ENCODE results near the gene PRF1. TPM values are rescaled to one million over a fixed set of nuclear protein-coding genes. Genes with fewer than 3 reads are reported as not detected.

The PRF1 gene
- total RNA-seq, 2 donors from 2014 or later, result 0.96 to 1.3 TPM

DNA sequence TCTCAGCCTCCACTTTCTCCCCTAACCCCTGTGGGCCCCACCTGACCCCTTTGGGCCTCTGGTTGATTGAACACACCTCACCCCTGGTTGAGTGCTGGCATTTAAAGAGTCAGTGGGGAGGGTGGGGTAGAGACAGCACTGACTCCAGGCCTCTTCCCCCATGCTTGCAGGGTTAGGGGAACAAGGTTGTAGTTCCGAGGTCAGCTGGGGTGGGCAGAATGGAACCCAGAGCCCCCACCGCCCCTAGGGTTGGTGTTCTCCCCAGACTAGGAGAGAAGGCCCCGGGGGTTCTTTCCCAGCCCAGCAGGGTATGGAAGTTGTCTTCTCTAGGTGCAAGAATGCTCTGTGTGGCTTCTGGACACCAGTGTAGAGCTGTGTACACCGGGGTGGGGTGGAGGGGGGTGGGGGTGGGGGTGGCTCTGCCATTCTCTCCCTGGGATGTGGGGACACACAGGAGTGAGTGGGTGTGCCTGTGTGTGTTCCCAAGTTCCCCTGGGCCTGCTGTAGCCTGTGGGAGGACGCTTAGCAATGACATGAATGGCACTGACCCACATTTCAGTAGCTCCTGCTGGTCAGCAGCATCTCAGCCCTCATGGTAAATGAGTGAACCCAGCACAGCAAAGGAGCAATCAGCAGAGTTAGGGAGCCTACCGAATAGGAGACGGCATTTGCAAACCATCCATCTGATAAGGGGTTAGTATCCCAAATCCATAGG, 33.6 kb downstream of the PRF1 start:
- no peak for DNase-seq
- TF ChIP-seq, protein P1, sequence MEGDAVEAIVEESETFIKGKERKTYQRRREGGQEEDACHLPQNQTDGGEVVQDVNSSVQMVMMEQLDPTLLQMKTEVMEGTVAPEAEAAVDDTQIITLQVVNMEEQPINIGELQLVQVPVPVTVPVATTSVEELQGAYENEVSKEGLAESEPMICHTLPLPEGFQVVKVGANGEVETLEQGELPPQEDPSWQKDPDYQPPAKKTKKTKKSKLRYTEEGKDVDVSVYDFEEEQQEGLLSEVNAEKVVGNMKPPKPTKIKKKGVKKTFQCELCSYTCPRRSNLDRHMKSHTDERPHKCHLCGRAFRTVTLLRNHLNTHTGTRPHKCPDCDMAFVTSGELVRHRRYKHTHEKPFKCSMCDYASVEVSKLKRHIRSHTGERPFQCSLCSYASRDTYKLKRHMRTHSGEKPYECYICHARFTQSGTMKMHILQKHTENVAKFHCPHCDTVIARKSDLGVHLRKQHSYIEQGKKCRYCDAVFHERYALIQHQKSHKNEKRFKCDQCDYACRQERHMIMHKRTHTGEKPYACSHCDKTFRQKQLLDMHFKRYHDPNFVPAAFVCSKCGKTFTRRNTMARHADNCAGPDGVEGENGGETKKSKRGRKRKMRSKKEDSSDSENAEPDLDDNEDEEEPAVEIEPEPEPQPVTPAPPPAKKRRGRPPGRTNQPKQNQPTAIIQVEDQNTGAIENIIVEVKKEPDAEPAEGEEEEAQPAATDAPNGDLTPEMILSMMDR (IDR thresholded peaks at IDR 0.05), result no peak
- H3K4me1 ChIP-seq, result no peaks in the 10 kb centered on the region
- H3K4me3 ChIP-seq, result no peak overlapping the region
- no peaks in the 10 kb centered on the region for H3K27me3 ChIP-seq
- H3K9ac ChIP-seq (ENCODE audit: low read depth in 2 of 2, low read length in 2 of 2), result no peak overlapping the region
- intact Hi-C loops (cut with DNase I), result no loop called here
- no peaks in the 10 kb centered on the region for H3K9me3 ChIP-seq
- no peaks in the 10 kb centered on the region for H3K36me3 ChIP-seq
- H3K27ac ChIP-seq, result no peak overlapping the region

DNA sequence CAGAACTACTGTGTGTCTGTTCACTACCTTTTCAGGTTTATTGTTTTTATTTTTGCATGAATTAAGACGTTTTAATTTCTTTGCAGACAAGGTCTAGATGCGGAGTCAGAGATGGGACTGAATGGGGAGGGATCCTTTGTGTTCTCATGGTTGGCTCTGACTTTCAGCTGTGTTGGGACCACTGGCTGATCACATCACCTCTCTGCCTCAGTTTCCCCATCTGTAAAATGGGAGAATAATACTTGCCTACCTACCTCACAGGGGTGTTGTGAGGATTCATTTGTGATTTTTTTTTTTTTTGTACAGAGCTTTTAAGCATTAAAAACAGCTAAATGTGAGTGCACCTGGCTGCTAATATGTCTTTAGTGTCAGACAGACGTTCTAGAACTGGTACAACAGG, 34.4 kb downstream of the PRF1 start:
- H3K36me3 ChIP-seq, result no peaks in the 10 kb centered on the region
- intact Hi-C loops (cut with DNase I), result no loop called here

DNA sequence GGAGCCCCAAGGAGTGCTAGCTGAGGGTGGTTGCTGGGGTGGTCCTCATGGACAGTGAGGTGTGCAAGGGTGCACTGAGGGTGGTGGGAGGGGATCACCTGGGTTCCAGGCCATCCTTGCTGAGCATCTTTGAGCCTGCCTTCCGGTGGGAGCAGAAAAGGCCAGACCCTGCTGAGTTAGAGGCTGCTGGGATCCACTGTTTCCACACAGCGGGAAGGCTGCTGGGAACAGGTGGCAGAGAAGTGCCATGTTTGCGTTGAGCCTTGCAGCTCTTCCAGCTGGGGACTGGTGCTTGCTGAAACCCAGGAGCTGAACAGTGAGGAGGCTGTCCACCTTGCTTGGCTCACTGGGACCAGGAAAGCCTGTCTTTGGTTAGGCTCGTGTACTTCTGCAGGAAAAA, 34.9 kb downstream of the PRF1 start:
- H3K4me3 ChIP-seq, result no peak overlapping the region
- H3K9me3 ChIP-seq, result no peaks in the 10 kb centered on the region
- no peaks in the 10 kb centered on the region for H3K36me3 ChIP-seq
- intact Hi-C loops (cut with DNase I), result no loop called here
- H3K27me3 ChIP-seq, result no peaks in the 10 kb centered on the region
- H3K4me1 ChIP-seq, result no peaks in the 10 kb centered on the region
- H3K9ac ChIP-seq (ENCODE audit: low read depth in 2 of 2, low read length in 2 of 2), result no peak overlapping the region
- H3K27ac ChIP-seq, result no peak overlapping the region
- DNase-seq, result no peak
- TF ChIP-seq, protein P1 (IDR thresholded peaks at IDR 0.05), result no peak

More for the DNA sequence above, 34.4 kb downstream of the PRF1 start:
- Histone ChIP-seq H3K27ac (no peak overlapping the region), H3K9ac (ENCODE audit: low read depth in 2 of 2, low read length in 2 of 2) (no peak overlapping the region), H3K27me3 (no peaks in the 10 kb centered on the region), H3K4me3 (no peak overlapping the region), H3K9me3 (no peaks in the 10 kb centered on the region), H3K4me1 (no peaks in the 10 kb centered on the region)
- TF ChIP-seq, protein P1 (IDR thresholded peaks at IDR 0.05), result no peak
- no peak for DNase-seq

DNA sequence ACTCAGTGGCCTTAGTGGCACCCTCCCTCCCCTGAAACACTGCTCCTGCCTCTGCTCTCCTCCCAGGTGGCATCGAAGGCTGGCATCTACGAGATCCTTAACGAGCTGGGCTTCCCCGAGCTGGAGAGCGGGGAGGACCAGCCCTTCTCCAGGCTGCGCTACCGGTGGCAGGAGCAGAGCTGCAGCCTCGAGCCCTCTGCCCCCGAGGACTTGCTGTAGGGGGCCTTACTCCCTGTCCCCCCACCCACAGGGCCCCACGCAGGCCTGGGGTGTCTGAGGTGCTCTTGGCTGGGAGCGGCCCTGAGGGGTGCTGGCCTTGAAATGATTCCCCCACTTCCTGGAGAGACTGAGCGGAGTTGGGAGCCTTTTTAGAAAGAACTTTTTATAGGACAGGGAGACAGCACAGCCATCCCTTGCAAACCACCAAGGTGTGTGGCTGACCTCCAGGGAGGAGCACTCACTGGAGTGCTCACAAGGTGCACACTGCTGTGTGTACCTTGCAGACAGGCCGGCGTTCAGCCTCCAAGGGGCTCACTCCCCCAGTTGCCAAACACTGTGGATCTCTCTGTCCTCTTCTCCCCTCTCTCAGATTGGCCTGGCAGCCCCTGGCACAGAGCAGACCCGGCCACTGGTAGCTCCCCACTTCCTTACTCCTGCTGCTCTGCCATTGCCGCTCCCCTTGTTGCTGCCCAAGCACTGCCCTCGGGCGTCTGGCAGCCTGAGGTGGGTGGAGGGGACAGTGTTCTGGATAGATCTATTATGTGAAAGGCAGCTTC, 35.8 kb downstream of the PRF1 start:
- H3K27me3 ChIP-seq, result no peaks in the 10 kb centered on the region
- DNase-seq, result no peak

More for the DNA sequence above, 35.8 kb downstream of the PRF1 start:
- Histone ChIP-seq H3K9ac (ENCODE audit: low read depth in 2 of 2, low read length in 2 of 2) (no peak overlapping the region), H3K27ac (no peak overlapping the region), H3K4me1 (no peaks in the 10 kb centered on the region), H3K4me3 (no peak overlapping the region), H3K9me3 (no peaks in the 10 kb centered on the region), H3K36me3 (no peaks in the 10 kb centered on the region)
- TF ChIP-seq, protein P1 (IDR thresholded peaks at IDR 0.05), result no peak
- intact Hi-C loops (cut with DNase I), result no loop called here
